GM12801 (cell line): ENCODE measurements around the gene PGAM2.

ENCODE experiments used
- TF ChIP-seq, protein P1 (sequence below): IDR thresholded peaks from one replicate; pipeline ENCODE4 v1.5.1; 2011; ENCODE audit warnings: control low read depth; ENCODE audit not compliant: insufficient read length; ENCODE audit errors: extremely low read depth

PGAM2 gene

DNA sequence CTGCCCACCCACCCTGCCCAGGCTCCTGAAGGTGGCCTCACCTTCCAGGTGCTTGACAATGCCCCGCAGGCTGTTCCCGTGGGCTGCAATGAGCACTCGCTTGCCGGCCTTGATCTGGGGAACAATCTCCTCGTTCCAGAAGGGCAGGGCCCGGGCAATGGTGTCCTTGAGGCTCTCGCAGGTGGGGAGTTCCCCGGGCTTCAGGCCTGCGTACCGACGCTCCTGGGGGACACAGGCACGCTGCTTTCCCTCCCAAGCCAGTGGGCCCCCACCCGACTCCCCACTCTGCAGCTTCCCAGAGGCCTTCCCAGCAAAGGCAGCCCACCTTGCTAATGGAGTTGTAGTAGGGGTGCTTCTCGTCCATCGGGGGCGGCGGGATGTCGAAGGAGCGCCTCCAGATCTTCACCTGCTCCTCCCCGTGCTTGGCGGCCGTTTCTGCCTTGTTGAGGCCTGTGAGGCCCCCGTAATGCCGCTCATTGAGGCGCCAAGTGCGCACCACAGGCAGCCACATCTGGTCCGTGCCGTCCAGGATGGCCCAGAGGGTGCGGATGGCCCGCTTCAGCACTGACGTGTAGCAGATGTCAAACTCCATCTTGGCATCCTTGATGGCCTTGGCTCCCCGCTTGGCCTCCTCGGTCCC is 456 bp downstream of the PGAM2 start:
- TF ChIP-seq, protein P1, sequence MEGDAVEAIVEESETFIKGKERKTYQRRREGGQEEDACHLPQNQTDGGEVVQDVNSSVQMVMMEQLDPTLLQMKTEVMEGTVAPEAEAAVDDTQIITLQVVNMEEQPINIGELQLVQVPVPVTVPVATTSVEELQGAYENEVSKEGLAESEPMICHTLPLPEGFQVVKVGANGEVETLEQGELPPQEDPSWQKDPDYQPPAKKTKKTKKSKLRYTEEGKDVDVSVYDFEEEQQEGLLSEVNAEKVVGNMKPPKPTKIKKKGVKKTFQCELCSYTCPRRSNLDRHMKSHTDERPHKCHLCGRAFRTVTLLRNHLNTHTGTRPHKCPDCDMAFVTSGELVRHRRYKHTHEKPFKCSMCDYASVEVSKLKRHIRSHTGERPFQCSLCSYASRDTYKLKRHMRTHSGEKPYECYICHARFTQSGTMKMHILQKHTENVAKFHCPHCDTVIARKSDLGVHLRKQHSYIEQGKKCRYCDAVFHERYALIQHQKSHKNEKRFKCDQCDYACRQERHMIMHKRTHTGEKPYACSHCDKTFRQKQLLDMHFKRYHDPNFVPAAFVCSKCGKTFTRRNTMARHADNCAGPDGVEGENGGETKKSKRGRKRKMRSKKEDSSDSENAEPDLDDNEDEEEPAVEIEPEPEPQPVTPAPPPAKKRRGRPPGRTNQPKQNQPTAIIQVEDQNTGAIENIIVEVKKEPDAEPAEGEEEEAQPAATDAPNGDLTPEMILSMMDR, result no peak

DNA sequence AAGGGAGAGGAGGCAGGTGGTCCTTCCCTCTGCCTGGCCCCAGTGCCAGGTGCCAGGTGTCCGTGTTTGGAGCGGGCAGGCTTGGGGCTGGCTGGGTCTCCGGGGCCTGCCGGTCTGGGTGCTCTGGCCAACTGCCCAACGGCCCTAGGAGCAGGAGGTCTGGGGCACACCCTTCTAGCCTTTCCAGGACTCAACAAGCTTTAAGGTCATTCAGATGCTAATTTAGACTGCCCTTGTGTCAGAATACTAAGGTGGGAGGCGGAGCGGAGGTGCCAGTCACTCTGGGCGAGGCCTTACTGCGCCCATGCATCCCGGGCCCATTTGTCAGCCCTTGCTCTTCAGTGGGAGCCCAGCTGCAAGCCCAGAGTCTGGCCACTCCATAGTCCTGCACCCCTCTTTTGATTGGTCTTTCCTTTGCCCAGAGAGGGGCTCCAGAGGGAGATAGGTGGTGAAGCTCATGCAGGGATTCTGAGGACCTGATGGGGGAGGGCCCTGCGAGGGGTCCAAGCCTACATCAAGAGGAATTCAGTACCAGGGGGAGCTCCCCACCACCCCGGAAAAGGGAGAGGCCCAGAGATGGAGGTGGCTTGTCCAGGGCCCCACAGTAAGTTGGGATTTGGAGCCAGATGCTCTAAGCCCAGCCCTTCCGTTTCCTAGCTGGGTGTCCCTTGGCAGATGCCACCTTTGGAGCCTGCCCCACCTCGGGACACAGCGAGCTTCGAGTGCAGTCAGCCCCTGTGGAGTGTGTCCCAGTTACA is 1.3 kb downstream of the PGAM2 start:
- TF ChIP-seq, protein P1, result no peak

DNA sequence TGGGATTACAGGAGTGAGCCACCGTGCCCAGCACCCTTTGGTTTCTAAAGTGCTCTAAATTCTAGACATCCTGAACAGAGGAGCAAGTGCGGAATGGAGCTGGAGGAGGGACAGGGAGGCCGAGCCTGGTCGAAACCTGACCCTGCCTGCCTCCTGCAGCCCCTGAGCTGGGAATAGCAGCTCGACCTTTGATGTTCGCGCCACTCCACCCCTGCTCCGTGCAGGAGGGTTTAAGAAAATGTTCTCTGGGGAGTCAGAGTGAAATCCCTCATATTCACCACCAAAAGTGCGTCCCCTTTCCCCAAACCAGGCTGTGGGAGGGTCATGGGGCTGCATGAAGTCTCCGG is 1.8 kb downstream of the PGAM2 start:
- TF ChIP-seq, protein P1, result no peak

DNA sequence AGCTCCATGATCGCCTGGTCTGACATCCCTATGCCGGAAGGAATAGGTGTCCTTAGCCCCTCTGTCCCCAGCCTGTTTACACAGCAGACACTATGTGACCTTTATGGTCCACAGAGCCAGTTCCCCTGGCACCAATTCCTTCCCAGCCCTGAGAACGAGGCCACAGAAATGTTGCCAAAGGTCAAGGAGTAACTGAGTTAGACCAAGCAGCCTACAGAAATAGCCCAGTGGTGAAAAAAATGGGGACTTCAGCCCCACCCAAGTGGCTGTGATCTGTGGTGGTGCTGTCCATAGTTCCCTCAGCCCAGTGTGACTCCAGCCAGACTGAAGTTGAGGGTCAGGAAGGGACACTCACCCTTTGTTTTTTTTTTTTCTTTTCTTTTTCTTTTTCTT is 2.5 kb downstream of the PGAM2 start:
- TF ChIP-seq, protein P1, result no peak

DNA sequence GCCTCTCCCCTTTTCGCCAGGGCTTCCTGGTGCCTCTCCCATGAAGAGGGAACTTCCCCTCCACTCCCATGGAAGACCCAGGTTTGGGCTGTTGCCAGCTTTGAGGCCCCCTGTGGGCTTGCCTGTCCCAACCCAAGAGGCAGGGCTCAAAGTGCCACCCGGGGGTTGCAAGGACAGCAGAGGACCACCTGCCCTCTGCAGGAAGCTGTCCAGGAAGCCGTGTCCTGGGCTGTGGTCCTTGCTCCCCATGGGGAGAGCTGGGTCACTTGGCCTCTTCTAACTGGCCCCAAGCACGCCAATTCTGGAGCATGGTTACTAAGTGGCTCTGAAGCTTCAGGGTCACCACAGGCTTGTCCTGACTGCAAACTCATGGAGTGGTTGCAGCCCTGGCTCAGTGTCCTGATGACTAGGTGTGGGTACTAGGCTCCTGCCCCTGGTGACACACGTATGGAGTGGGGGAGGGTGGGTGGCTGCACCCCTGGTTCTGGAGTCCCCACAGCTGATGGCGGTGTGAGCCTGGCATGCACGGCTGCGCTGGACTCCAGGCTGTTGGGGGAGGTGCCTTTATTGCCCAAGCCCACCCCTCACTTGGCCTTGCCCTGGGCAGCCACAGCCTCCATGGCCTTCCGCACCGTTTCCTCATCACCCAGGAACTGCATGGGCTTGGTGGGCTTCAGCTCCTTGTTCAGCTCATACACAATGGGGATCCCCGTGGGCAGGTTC is 3.0 kb downstream of the PGAM2 start:
- TF ChIP-seq, protein P1, result no peak

DNA sequence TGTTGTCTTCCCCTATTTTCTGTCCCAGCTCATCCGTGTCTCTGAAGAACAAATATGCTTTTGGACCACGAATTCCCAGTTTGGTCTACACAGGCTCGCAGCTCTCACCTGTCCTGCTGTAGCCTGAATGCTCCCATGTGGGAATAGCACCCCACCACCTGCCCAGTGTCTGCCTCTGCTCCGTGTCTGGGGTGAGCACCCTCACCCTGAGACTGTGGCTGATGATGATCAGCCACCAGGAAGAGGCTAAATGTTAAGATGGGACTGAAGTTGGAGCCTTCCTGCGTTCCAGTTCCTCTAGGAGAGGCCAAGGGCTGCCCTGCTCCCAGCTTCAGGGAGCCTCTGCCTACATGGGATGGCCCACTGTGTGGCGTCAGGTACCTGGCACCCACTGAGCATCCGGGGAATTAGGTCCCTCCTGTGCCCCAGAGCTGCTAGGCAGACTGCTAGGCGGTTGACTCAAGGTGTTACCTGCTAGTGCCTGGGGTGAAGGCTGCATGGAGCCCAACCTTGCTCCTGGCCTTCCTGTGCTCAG is 3.7 kb downstream of the PGAM2 start:
- TF ChIP-seq, protein P1, result no peak

DNA sequence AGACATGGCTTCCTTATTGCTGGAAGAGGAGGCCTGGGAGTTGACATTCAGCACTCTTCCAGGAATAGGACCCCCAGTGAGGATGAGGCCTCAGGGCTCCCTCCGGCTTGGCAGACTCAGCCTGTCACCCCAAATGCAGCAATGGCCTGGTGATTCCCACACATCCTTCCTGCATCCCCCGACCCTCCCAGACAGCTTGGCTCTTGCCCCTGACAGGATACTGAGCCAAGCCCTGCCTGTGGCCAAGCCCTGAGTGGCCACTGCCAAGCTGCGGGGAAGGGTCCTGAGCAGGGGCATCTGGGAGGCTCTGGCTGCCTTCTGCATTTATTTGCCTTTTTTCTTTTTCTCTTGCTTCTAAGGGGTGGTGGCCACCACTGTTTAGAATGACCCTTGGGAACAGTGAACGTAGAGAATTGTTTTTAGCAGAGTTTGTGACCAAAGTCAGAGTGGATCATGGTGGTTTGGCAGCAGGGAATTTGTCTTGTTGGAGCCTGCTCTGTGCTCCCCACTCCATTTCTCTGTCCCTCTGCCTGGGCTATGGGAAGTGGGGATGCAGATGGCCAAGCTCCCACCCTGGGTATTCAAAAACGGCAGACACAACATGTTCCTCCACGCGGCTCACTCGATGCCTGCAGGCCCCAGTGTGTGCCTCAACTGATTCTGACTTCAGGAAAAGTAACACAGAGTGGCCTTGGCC is 4.3 kb downstream of the PGAM2 start:
- TF ChIP-seq, protein P1, result no peak
